NOMO-1 (cell line): Measurements from ENCODE around the gene CDH24.

ENCODE experiments used
- DNase-seq, 2 experiments: peaks; one replicate each; lab custom pipeline; 2025; ENCODE audit not compliant: unreplicated experiment in 2 of 2; lab: John Stamatoyannopoulos, UW

CDH24 gene

GRCh38 chr14:23056956-23057756, at the start of gene CDH24:
CDH24 (minus strand) TSS chr14:23057520; CDS start chr14:23055733, 1,787 bp downstream.
- DNase-seq = no peak

- no peak for DNase-seq
These were observed 49.4 kb upstream of the CDH24 start for GRCh38 chr14:23106747-23107045.

GRCh38 chr14:23105348-23105824, 48.1 kb upstream of the CDH24 start:
- DNase-seq = no peak

GRCh38 chr14:23104591-23105347, 47.4 kb upstream of the CDH24 start, which contains the start of gene CIROP:
CIROP (minus strand) TSS chr14:23104989; CDS start chr14:23104920, 69 bp downstream.
- no peak for DNase-seq

GRCh38 chr14:23104070-23104590, 46.8 kb upstream of the CDH24 start:
- DNase-seq = no peak

- DNase-seq = no peak
These were observed 46.3 kb upstream of the CDH24 start for GRCh38 chr14:23103581-23103980.

GRCh38 chr14:23102801-23103200, 45.5 kb upstream of the CDH24 start:
- no peak for DNase-seq

- no peak for DNase-seq
These were observed 44.8 kb upstream of the CDH24 start for GRCh38 chr14:23101986-23102625.

- DNase-seq = no peak
These were observed 44.1 kb upstream of the CDH24 start for GRCh38 chr14:23101213-23101970.

- no peak for DNase-seq
These were observed 42.0 kb upstream of the CDH24 start for GRCh38 chr14:23099212-23099861.

GRCh38 chr14:23097786-23098185, 40.5 kb upstream of the CDH24 start:
- DNase-seq = no peak

- no peak for DNase-seq
These were observed 38.1 kb upstream of the CDH24 start, which contains the start of gene C14orf119 for GRCh38 chr14:23095196-23096108. C14orf119 (plus strand) TSS chr14:23095505; CDS start chr14:23097659, 2,154 bp downstream.

- no peak for DNase-seq
These were observed 37.4 kb upstream of the CDH24 start, which contains the start of gene ACIN1 for GRCh38 chr14:23094666-23095195. ACIN1 (minus strand) TSS chr14:23095136; CDS start chr14:23095112, 24 bp downstream.

GRCh38 chr14:23093991-23094665, 36.8 kb upstream of the CDH24 start:
- no peak for DNase-seq

- no peak for DNase-seq
These were observed 36.2 kb upstream of the CDH24 start for GRCh38 chr14:23093526-23093925.

- no peak for DNase-seq
These were observed 35.8 kb upstream of the CDH24 start for GRCh38 chr14:23093104-23093503.

GRCh38 chr14:23091294-23092225, 34.2 kb upstream of the CDH24 start:
- no peak for DNase-seq
